ENCODE measurements around the gene RBMX.
"Not testable (repeated sequence)": the region's sequence is repeated elsewhere in the genome, so short reads cannot be mapped to it uniquely, and the experiment has no call there.

The RBMX gene

GRCh38 chrX:136880452-136881013 is at the start of gene RBMX:
RBMX (minus strand) TSS chrX:136880725; CDS start chrX:136879427, 1,298 bp downstream.
- peak; percentile 92 for DNase-seq (ENCODE audit: low spot score)

GRCh38 chrX:136921438-136921837 is 40.9 kb upstream of the RBMX start:
- DNase-seq (ENCODE audit: low spot score) = not testable (repeated sequence)

GRCh38 chrX:136920001-136920400 is 39.5 kb upstream of the RBMX start:
- DNase-seq (ENCODE audit: low spot score) = no peak

GRCh38 chrX:136916827-136917226 is 36.3 kb upstream of the RBMX start:
- no peak for DNase-seq (ENCODE audit: low spot score)

- not testable (repeated sequence) for DNase-seq (ENCODE audit: low spot score)
These were observed 31.1 kb upstream of the RBMX start for GRCh38 chrX:136911661-136912060.

GRCh38 chrX:136911253-136911652 is 30.7 kb upstream of the RBMX start:
- DNase-seq (ENCODE audit: low spot score) = no peak

- no peak for DNase-seq (ENCODE audit: low spot score)
These were observed 30.1 kb upstream of the RBMX start for GRCh38 chrX:136910565-136911035.

- DNase-seq (ENCODE audit: low spot score) = peak; percentile 79
These were observed 29.4 kb upstream of the RBMX start for GRCh38 chrX:136909706-136910564.

GRCh38 chrX:136909119-136909705 is 28.7 kb upstream of the RBMX start:
- DNase-seq (ENCODE audit: low spot score) = peak; percentile 85

GRCh38 chrX:136907621-136908020 is 27.1 kb upstream of the RBMX start:
- peak; percentile 4 for DNase-seq (ENCODE audit: low spot score)

GRCh38 chrX:136906921-136907510 is 26.5 kb upstream of the RBMX start:
- DNase-seq (ENCODE audit: low spot score) = peak; percentile 74

GRCh38 chrX:136904067-136904466 is 23.5 kb upstream of the RBMX start:
- not testable (repeated sequence) for DNase-seq (ENCODE audit: low spot score)

GRCh38 chrX:136900071-136900470 is 19.5 kb upstream of the RBMX start:
- not testable (repeated sequence) for DNase-seq (ENCODE audit: low spot score)

GRCh38 chrX:136899221-136899620 is 18.7 kb upstream of the RBMX start:
- no peak for DNase-seq (ENCODE audit: low spot score)

- not testable (repeated sequence) for DNase-seq (ENCODE audit: low spot score)
These were observed 18.2 kb upstream of the RBMX start for GRCh38 chrX:136898752-136899151.

GRCh38 chrX:136896121-136896914 is 15.8 kb upstream of the RBMX start:
- no peak for DNase-seq (ENCODE audit: low spot score)

- DNase-seq (ENCODE audit: low spot score) = no peak
These were observed 11.9 kb upstream of the RBMX start for GRCh38 chrX:136892412-136892811.

GRCh38 chrX:136890596-136890995 is 10.1 kb upstream of the RBMX start:
- DNase-seq (ENCODE audit: low spot score) = not testable (repeated sequence)

GRCh38 chrX:136889269-136889668 is 8.7 kb upstream of the RBMX start:
- no peak for DNase-seq (ENCODE audit: low spot score)

- DNase-seq (ENCODE audit: low spot score) = peak; percentile 62
These were observed 498 bp downstream of the RBMX start for GRCh38 chrX:136880003-136880451.

GRCh38 chrX:136879001-136879687 is 1.4 kb downstream of the RBMX start:
- DNase-seq (ENCODE audit: low spot score) = peak; percentile 17
